Activated CD8-positive, alpha-beta T cell treated with anti-CD3 and anti-CD28 coated beads for 36 hours (primary cell): ENCODE results near the gene SOX5. TPM values are rescaled to one million over a fixed set of nuclear protein-coding genes. Genes with fewer than 3 reads are reported as not detected.

Source experiments
- ATAC-seq: fragments of 200-7000 bp; cut with Tn5 transposase; one replicate; pipeline ENCODE4 v1.10.0; 2021; ENCODE audit warnings: mild to moderate bottlenecking, moderate library complexity
- CTCF ChIA-PET: fragments of 350-600 bp; sonication (Branson Sonifier 250); formaldehyde crosslinking; loops from one replicate; lab custom pipeline; 2021; ENCODE audit warnings: antibody characterized with exemption; lab: Charles Lee
- POLR2A ChIA-PET: fragments of 350-600 bp; sonication (Branson Sonifier 250); formaldehyde crosslinking; loops from one replicate; lab custom pipeline; 2021; ENCODE audit warnings: antibody characterized with exemption; lab: Charles Lee
- DNase-seq: peaks from one replicate; pipeline ENCODE4 v3.0.0-alpha.2; 2020
- H3K27ac Mint-ChIP-seq: one replicate; pipeline ENCODE4 v1.8.0; 2021; ENCODE audit warnings: mild to moderate bottlenecking, mixed read lengths
- H3K27me3 Mint-ChIP-seq: one replicate; pipeline ENCODE4 v1.8.0; 2021; ENCODE audit warnings: mixed read lengths
- H3K36me3 Mint-ChIP-seq: one replicate; pipeline ENCODE4 v1.8.0; 2021; ENCODE audit warnings: low read depth, mixed read lengths
- H3K4me1 Mint-ChIP-seq: one replicate; pipeline ENCODE4 v1.8.0; 2021; ENCODE audit warnings: low read depth, mixed read lengths
- H3K4me3 Mint-ChIP-seq: one replicate; pipeline ENCODE4 v1.8.0; 2021; ENCODE audit warnings: mild to moderate bottlenecking, moderate library complexity, mixed read lengths
- H3K9me3 Mint-ChIP-seq: one replicate; pipeline ENCODE4 v1.8.0; 2021; ENCODE audit warnings: mixed read lengths
- intact Hi-C: fragments of 100-400 bp; cut with micrococcal nuclease; formaldehyde crosslinking; loops from one replicate; pipeline ENCODE4 v1.10.0; 2022
- total RNA-seq, 2 experiments: library from RNA; stranded (reverse); gene quantifications; one replicate each; pipeline ENCODE4 v1.2.3, GENCODE V29; 2021
- TF ChIP-seq, protein P1 (sequence below): fragments of 200-600 bp; IDR thresholded peaks from one replicate; pipeline ENCODE4 v1.8.0; 2022; ENCODE audit warnings: antibody characterized with exemption, mild to moderate bottlenecking

The SOX5 gene
- total RNA-seq, 2 experiments from 2014 or later = not detected

DNA sequence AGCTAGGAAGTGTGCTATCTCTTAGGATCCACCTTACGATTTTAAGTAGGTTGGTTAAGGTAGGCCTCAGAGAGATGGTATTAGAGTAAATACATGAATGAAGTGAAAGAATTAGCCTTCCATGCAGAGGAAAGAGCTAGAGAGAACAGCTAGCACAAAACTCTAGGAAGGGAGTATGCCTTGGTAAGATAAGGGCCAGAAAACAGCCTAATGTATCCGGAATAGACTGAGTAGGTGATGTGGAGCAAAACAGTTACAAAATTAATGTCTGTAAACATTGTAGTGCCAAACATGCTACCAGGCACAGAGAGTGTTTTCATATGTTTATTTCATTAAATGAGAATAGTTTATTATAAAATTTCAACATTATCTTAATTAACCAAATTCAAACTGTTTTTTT lies 315.1 kb downstream of the SOX5 start:
- no peak for DNase-seq
- ChIA-PET CTCF (no interaction called here), POLR2A (no interaction called here)
- Mint-ChIP-seq H3K27me3 (no peaks in the 10 kb centered on the region), H3K4me3 (no peak overlapping the region), H3K9me3 (peaks cover 2% of the 10 kb centered on the region), H3K27ac (no peak overlapping the region), H3K36me3 (no peaks in the 10 kb centered on the region), H3K4me1 (no peaks in the 10 kb centered on the region)
- TF ChIP-seq, protein P1, sequence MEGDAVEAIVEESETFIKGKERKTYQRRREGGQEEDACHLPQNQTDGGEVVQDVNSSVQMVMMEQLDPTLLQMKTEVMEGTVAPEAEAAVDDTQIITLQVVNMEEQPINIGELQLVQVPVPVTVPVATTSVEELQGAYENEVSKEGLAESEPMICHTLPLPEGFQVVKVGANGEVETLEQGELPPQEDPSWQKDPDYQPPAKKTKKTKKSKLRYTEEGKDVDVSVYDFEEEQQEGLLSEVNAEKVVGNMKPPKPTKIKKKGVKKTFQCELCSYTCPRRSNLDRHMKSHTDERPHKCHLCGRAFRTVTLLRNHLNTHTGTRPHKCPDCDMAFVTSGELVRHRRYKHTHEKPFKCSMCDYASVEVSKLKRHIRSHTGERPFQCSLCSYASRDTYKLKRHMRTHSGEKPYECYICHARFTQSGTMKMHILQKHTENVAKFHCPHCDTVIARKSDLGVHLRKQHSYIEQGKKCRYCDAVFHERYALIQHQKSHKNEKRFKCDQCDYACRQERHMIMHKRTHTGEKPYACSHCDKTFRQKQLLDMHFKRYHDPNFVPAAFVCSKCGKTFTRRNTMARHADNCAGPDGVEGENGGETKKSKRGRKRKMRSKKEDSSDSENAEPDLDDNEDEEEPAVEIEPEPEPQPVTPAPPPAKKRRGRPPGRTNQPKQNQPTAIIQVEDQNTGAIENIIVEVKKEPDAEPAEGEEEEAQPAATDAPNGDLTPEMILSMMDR = no peak
- no peak for ATAC-seq
- intact Hi-C loops = no loop called here

DNA sequence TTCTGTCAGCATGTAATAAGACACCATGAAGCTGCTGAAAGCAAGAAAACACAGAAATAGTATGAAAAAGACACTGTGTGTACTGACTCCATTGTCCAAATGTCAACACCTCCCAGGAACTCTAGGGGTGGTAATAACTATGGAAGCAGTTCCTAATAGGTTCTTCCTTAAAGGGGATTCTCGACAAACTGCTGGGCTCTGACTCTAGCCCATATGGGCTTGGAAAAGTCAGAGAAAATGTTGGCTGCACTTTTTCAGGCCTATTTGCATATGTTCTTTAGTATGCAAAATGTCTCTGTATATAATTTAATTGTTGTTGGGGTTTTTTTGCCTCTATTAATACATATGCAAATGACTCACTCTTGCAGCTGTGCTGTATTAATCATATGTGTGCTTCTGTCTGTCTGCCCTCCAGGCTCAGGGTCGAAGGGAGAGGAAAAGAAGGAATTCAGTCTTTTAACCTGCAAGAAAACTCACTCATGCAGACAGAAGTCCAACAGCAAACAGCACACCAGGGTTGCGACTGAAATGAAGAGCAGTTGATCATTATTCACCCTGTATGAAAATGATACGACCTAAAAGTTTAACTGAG lies 317.6 kb downstream of the SOX5 start:
- TF ChIP-seq, protein P1 = no peak
- ChIA-PET POLR2A (no interaction called here), CTCF (no interaction called here)
- peaks cover 2% of the 10 kb centered on the region for H3K9me3 Mint-ChIP-seq
- DNase-seq (no peak), ATAC-seq (no peak)
- H3K4me3 Mint-ChIP-seq = no peak overlapping the region
- intact Hi-C loops = no loop called here
- H3K36me3 Mint-ChIP-seq = no peaks in the 10 kb centered on the region
- no peaks in the 10 kb centered on the region for H3K27me3 Mint-ChIP-seq
- no peak overlapping the region for H3K27ac Mint-ChIP-seq
- H3K4me1 Mint-ChIP-seq = no peaks in the 10 kb centered on the region

DNA sequence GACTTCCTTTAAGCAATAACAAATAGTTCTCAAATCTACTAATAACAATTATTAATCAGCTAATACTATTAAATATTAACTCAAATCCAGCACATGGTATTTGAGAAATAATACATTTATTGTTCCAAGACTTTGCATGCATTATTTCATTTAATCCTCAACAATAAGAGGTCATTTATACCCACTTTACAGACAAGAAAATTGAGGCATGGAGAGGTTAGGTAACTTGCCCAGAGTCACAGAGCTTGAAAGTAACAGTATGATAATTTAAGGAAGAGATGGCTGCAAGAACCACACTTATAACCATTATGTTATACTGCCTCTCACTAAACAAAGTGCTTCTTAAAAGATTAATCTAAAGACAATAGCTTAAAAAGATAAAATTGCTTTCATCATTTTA lies 318.9 kb downstream of the SOX5 start:
- Mint-ChIP-seq H3K4me1 (no peaks in the 10 kb centered on the region), H3K4me3 (no peak overlapping the region), H3K27me3 (no peaks in the 10 kb centered on the region), H3K36me3 (no peaks in the 10 kb centered on the region), H3K27ac (no peak overlapping the region), H3K9me3 (peaks cover 2% of the 10 kb centered on the region)
- intact Hi-C loops = no loop called here
- ChIA-PET POLR2A (no interaction called here), CTCF (no interaction called here)
- ATAC-seq = no peak
- no peak for DNase-seq
- TF ChIP-seq, protein P1 = no peak

DNA sequence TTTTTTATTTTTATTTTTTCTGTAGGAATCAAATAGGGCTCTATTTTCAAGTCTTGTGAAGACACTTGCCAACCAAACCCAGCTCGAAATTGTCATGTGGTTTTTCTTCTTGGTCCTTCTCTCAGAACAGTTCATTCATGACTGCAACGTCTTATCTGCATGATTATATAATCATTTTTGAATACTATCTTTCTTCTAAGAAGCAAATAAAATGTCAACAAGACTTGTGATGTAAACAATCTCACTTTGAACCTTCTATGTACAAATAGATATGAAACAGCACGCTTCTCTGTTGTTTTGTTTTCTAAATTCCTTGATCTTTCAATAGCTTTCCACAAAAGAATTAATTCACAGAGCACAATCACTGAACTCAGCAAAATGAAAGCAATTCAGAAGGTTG lies 320.7 kb downstream of the SOX5 start:
- H3K9me3 Mint-ChIP-seq = no peaks in the 10 kb centered on the region
- no peak overlapping the region for H3K27ac Mint-ChIP-seq
- no peaks in the 10 kb centered on the region for H3K27me3 Mint-ChIP-seq
- no peak for DNase-seq
- intact Hi-C loops = no loop called here
- H3K4me1 Mint-ChIP-seq = no peaks in the 10 kb centered on the region
- TF ChIP-seq, protein P1 = no peak
- ATAC-seq = no peak
- ChIA-PET POLR2A (no interaction called here), CTCF (no interaction called here)
- H3K36me3 Mint-ChIP-seq = no peaks in the 10 kb centered on the region
- H3K4me3 Mint-ChIP-seq = no peak overlapping the region

DNA sequence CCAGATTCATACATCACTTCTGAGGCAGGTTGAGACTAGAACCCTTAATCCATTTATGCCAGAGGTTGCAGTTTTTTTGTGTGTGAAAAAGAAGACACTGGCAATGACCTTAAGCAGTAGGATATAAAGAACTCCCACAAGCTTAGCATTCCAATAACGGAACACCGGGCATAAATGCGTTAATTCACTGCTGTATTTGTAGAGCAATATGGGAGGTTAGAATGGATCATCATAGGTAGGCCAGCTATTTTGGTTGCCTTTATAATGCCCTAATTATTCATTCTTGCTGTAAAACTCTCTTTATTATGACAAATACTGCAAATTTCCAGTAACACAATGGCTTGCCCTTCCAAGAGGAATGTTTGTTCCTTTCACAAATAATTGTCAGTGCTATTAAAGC lies 322.7 kb downstream of the SOX5 start:
- intact Hi-C loops = no loop called here
- ChIA-PET POLR2A (no interaction called here), CTCF (no interaction called here)
- Mint-ChIP-seq H3K4me3 (no peak overlapping the region), H3K4me1 (no peaks in the 10 kb centered on the region), H3K27ac (no peak overlapping the region), H3K27me3 (no peaks in the 10 kb centered on the region), H3K9me3 (no peaks in the 10 kb centered on the region), H3K36me3 (no peaks in the 10 kb centered on the region)
- no peak for DNase-seq
- TF ChIP-seq, protein P1 = no peak
- no peak for ATAC-seq
